Measurements from ENCODE around the gene CASP6.

- TF ChIP-seq CTCF (IDR thresholded peaks at IDR 0.05; ENCODE audit: insufficient read depth, low read length, poor library complexity, severe bottlenecking) (no peak), EZH2phosphoT487 (conservative IDR thresholded peaks at IDR 0.05; ENCODE audit: low read length) (no peak)
Measured at GRCh38 chr4:109708990-109709389, 5.7 kb upstream of the CASP6 start.
